Smooth muscle cell (in vitro differentiated cells): ENCODE data around the gene OBSCN. TPM values are rescaled to one million over a fixed set of nuclear protein-coding genes. Genes with fewer than 3 reads are reported as not detected.

Source experiments
- DNase-seq: peaks from one replicate; lab custom pipeline; 2025; ENCODE audit not compliant: unreplicated experiment; lab: John Stamatoyannopoulos, UW
- H2AFZ ChIP-seq: fragments of 200-600 bp; sonication (generic); 2 replicates; pipeline ENCODE4 v1.6.0; 2016; ENCODE audit warnings: antibody characterized with exemption, low read depth, mild to moderate bottlenecking
- H3F3A ChIP-seq: fragments of 200-600 bp; sonication (generic); 2 replicates; pipeline ENCODE4 v1.6.0; 2017; ENCODE audit warnings: antibody characterized with exemption, low read depth
- H3K27ac ChIP-seq: fragments of 200-600 bp; sonication (generic); 2 replicates; pipeline ENCODE4 v1.5.1; 2016; ENCODE audit warnings: low read depth, mild to moderate bottlenecking
- H3K27me3 ChIP-seq: fragments of 200-600 bp; sonication (generic); 2 replicates; pipeline ENCODE4 v1.6.1; 2016; ENCODE audit warnings: low read depth, mild to moderate bottlenecking
- H3K36me3 ChIP-seq: fragments of 200-600 bp; sonication (generic); 2 replicates; pipeline ENCODE4 v1.5.1; 2016; ENCODE audit warnings: low read depth
- H3K4me1 ChIP-seq: fragments of 200-600 bp; sonication (generic); 2 replicates; pipeline ENCODE4 v1.5.1; 2016; ENCODE audit warnings: low read depth
- H3K4me2 ChIP-seq: fragments of 200-600 bp; sonication (generic); 2 replicates; pipeline ENCODE4 v1.6.0; 2016; ENCODE audit warnings: mild to moderate bottlenecking
- H3K4me3 ChIP-seq: fragments of 200-600 bp; sonication (generic); 2 replicates; pipeline ENCODE4 v1.5.1; 2016; ENCODE audit warnings: mild to moderate bottlenecking
- H3K79me2 ChIP-seq: fragments of 200-600 bp; sonication (generic); 2 replicates; pipeline ENCODE4 v1.6.0; 2016; ENCODE audit warnings: low read depth, mild to moderate bottlenecking
- H3K9ac ChIP-seq: fragments of 200-600 bp; sonication (generic); 2 replicates; pipeline ENCODE4 v1.6.0; 2016; ENCODE audit warnings: low read depth
- H3K9me3 ChIP-seq: fragments of 200-600 bp; sonication (generic); replicated peaks from 2 replicates; pipeline ENCODE4 v1.5.1; 2016; ENCODE audit warnings: low read depth
- H4K20me1 ChIP-seq: fragments of 200-600 bp; sonication (generic); 2 replicates; pipeline ENCODE4 v1.6.0; 2016; ENCODE audit warnings: low read depth
- WGBS: methylation state at CpG from one replicate; pipeline ENCODE4 v1.1.7; 2016; ENCODE audit warnings: low lambda C conversion rate; 5-methylcytosine and 5-hydroxymethylcytosine counted together
- polyA plus RNA-seq: library from polyadenylated mRNA; unstranded; fragments of >200 nt; fragmentation: Nextera tagmentation; extraction: Ambion mirVana; gene quantifications from 2 replicates; pipeline ENCODE4 v1.2.1, GENCODE V29; 2016
- total RNA-seq: library from RNA; depleted of rRNA; stranded (reverse); fragments of >200 nt; gene quantifications from 2 replicates; pipeline ENCODE4 v1.2.3, GENCODE V29; 2014
- TF ChIP-seq, protein P1 (sequence below): fragments of 200-600 bp; sonication (generic); IDR thresholded peaks from 2 replicates; pipeline ENCODE4 v1.5.1; 2017; ENCODE audit warnings: borderline replicate concordance, mild to moderate bottlenecking, antibody characterized with exemption; ENCODE audit not compliant: insufficient read depth, poor library complexity, severe bottlenecking

OBSCN gene
- total and polyA plus RNA-seq, 2 experiments from 2014 or later, result 3.8 to 10.6 TPM

DNA sequence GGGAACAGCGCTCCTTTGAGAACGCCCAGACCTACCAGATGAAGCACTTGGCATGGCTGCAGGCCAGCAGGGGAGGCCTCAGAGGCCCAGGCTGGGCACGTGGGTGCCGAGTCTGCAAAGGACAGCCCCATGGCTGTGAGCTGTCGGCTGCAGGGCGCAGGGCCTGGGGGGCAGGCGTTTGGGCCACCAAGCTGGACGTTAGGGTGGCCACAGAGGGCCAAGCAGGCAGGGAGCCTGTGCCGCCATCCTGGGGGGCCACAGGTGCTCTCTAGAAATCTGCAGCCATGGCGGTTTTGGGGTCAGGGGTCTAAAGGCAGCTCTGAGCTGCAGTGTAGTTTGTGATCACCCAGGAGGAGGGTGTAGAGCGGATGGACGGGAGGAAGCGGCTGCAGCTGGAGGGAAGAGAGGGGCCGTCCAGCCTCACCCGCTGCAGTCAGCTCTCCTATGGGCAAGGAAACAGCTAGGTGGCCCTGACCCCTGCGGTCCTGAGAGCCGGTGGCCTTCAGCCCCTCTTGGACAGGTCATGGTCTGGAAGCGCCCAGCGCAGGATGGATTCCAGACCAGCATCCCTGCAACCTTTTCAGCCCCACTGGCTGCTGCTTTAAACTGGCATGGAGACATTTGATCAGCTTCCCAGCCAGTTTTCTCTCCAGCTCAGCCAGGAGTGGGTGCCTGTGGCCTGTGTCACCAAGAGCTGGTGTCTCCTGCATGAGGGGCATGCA lies 31.2 kb upstream of the OBSCN start:
- H3K4me1 ChIP-seq, result no peaks in the 10 kb centered on the region
- no peak overlapping the region for H3K4me3 ChIP-seq
- H3K4me2 ChIP-seq, result no peak overlapping the region
- H3K27ac ChIP-seq, result no peak overlapping the region
- H2AFZ ChIP-seq, result no peak overlapping the region
- TF ChIP-seq, protein P1, sequence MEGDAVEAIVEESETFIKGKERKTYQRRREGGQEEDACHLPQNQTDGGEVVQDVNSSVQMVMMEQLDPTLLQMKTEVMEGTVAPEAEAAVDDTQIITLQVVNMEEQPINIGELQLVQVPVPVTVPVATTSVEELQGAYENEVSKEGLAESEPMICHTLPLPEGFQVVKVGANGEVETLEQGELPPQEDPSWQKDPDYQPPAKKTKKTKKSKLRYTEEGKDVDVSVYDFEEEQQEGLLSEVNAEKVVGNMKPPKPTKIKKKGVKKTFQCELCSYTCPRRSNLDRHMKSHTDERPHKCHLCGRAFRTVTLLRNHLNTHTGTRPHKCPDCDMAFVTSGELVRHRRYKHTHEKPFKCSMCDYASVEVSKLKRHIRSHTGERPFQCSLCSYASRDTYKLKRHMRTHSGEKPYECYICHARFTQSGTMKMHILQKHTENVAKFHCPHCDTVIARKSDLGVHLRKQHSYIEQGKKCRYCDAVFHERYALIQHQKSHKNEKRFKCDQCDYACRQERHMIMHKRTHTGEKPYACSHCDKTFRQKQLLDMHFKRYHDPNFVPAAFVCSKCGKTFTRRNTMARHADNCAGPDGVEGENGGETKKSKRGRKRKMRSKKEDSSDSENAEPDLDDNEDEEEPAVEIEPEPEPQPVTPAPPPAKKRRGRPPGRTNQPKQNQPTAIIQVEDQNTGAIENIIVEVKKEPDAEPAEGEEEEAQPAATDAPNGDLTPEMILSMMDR, result no peak
- no peak for DNase-seq
- WGBS, result 98% methylated on average over 19 of the region's 19 CpGs
- no peak overlapping the region for H3K9ac ChIP-seq
- no peaks in the 10 kb centered on the region for H3K36me3 ChIP-seq
- H3F3A ChIP-seq, result no peaks in the 10 kb centered on the region
- H3K27me3 ChIP-seq, result no peaks in the 10 kb centered on the region
- H4K20me1 ChIP-seq, result peaks cover 16% of the 10 kb centered on the region
- H3K9me3 ChIP-seq, result no peaks in the 10 kb centered on the region
- H3K79me2 ChIP-seq, result no peaks in the 10 kb centered on the region

DNA sequence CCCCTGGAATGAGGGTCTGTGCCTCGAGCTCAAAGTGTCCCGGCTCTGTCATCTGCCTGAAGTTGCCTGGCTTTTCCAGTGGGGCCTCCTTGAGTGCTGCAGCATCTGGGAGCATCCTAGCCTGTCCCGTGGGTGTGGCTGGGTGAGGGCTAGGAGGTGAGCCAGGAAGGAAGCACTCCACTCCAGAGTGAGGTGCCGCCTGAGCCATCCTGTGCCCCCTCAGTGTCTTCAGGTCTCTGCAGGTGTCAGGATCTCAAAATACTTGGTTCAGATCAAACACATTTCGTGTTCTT lies 30.7 kb upstream of the OBSCN start:
- 89% methylated on average over 5 of the region's 5 CpGs for WGBS
- TF ChIP-seq, protein P1, result no peak
- Histone ChIP-seq H2AFZ (no peak overlapping the region), H3K27ac (no peak overlapping the region), H4K20me1 (peaks cover 15% of the 10 kb centered on the region), H3K4me1 (no peaks in the 10 kb centered on the region), H3K4me3 (no peak overlapping the region), H3F3A (no peaks in the 10 kb centered on the region), H3K9ac (no peak overlapping the region), H3K36me3 (no peaks in the 10 kb centered on the region), H3K9me3 (no peaks in the 10 kb centered on the region), H3K4me2 (no peak overlapping the region), H3K27me3 (no peaks in the 10 kb centered on the region), H3K79me2 (no peaks in the 10 kb centered on the region)
- DNase-seq, result no peak

DNA sequence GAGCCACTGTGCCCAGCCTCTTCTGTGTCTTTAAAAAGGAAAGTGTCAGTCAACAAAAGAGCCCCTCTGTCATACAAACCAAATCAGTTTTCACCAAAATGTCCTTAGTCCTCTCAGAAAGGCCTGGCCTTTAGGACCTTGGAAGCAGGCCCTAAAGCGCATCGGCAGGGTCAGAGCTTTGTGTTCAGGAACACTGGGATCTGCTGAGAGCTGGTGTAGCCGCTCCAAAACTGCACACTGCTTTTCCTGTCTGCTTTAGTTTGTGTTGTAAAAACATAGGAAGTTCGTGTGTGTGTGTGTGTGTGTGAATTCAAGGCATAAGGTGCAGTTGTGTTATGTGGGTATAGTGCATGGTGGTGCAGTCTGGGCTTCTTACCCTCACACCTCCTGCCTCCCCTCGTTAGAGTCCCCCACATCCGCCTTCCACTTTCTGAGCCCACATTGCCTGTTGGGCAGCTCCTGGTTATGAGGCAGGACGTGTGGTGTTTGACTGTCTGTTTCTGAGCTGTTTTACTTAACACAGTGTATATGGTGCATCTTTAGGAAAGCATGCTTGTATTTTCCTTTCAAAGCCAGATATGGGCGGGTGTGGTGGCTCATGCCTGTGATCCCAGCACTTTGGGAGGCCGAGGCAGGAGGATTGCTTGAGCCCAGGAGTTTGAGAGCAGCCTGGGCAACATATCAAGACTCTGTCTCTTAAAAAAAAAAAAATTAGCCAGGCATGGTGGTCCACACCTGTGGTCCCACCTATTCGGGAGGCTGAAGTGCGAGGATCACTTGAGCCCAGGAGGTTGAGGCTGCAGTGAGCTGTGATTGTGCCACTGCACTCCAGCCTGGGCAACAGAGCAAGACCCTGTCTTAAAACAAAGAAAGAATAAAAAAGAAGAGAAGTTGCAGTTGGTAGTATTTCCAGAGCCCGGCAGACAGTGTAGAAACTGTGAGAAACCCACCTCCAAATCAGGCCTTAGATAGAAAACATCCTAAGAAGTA lies 29.8 kb upstream of the OBSCN start:
- H3K27ac ChIP-seq, result no peak overlapping the region
- H3K4me2 ChIP-seq, result no peak overlapping the region
- no peak overlapping the region for H3K9ac ChIP-seq
- H3K9me3 ChIP-seq, result no peaks in the 10 kb centered on the region
- H3K27me3 ChIP-seq, result no peaks in the 10 kb centered on the region
- H3K79me2 ChIP-seq, result no peaks in the 10 kb centered on the region
- no peaks in the 10 kb centered on the region for H3F3A ChIP-seq
- peaks cover 6% of the 10 kb centered on the region for H4K20me1 ChIP-seq
- H3K4me1 ChIP-seq, result no peaks in the 10 kb centered on the region
- 93% methylated on average over 12 of the region's 12 CpGs for WGBS
- H3K4me3 ChIP-seq, result no peak overlapping the region
- DNase-seq, result no peak
- no peak overlapping the region for H2AFZ ChIP-seq
- TF ChIP-seq, protein P1, result no peak
- no peaks in the 10 kb centered on the region for H3K36me3 ChIP-seq
